ENCODE data around the gene SLC22A2. TPM values are rescaled to one million over a fixed set of nuclear protein-coding genes. Genes with fewer than 3 reads are reported as not detected.

The SLC22A2 gene
- polyA plus RNA-seq, 1 experiment, result not detected

- CTCF ChIA-PET, result no interaction called here
Measured at GRCh38 chr6:160252073-160252813, 6.4 kb downstream of the SLC22A2 start.

GRCh38 chr6:160249671-160250070 is 8.9 kb downstream of the SLC22A2 start:
- Histone ChIP-seq H3K4me3 (ENCODE audit: low read depth, low read length) (no peak overlapping the region), H3K27me3 (ENCODE audit: control insufficient read depth, insufficient read depth, low read length) (no peaks in the 10 kb centered on the region), H3K36me3 (ENCODE audit: control insufficient read depth, insufficient read depth, low read length) (no peaks in the 10 kb centered on the region)
- no peak for DNase-seq (ENCODE audit: low read depth)
- ChIA-PET CTCF (interaction anchor here (0.5 to 1.0 kb wide), 2 partner anchors 111 to 208 kb away, joined by 3 to 4 read pairs; no protein-coding TSS in a partner anchor), POLR2A (no interaction called here)
- no peak for TF ChIP-seq CTCF (IDR thresholded peaks at IDR 0.05; ENCODE audit: insufficient read depth, low read depth, low read length)

More at GRCh38 chr6:160252073-160252813, 6.4 kb downstream of the SLC22A2 start:
- Histone ChIP-seq H3K4me3 (ENCODE audit: low read depth, low read length) (no peak overlapping the region), H3K36me3 (ENCODE audit: control insufficient read depth, insufficient read depth, low read length) (no peaks in the 10 kb centered on the region), H3K27me3 (ENCODE audit: control insufficient read depth, insufficient read depth, low read length) (no peaks in the 10 kb centered on the region)
- no peak for DNase-seq (ENCODE audit: low read depth)
- no peak for TF ChIP-seq CTCF (IDR thresholded peaks at IDR 0.05; ENCODE audit: insufficient read depth, low read depth, low read length)
- POLR2A ChIA-PET, result no interaction called here

GRCh38 chr6:160248538-160248937 is 10.1 kb downstream of the SLC22A2 start:
- no peak for TF ChIP-seq CTCF (IDR thresholded peaks at IDR 0.05; ENCODE audit: insufficient read depth, low read depth, low read length)
- no peak for DNase-seq (ENCODE audit: low read depth)
- ChIA-PET POLR2A (no interaction called here), CTCF (no interaction called here)
- H3K36me3 ChIP-seq (ENCODE audit: control insufficient read depth, insufficient read depth, low read length), result no peaks in the 10 kb centered on the region
- no peak overlapping the region for H3K4me3 ChIP-seq (ENCODE audit: low read depth, low read length)
- H3K27me3 ChIP-seq (ENCODE audit: control insufficient read depth, insufficient read depth, low read length), result no peaks in the 10 kb centered on the region

- H3K36me3 ChIP-seq (ENCODE audit: control insufficient read depth, insufficient read depth, low read length), result no peaks in the 10 kb centered on the region
- POLR2A ChIA-PET, result no interaction called here
- CTCF ChIA-PET, result no interaction called here
- no peaks in the 10 kb centered on the region for H3K27me3 ChIP-seq (ENCODE audit: control insufficient read depth, insufficient read depth, low read length)
- DNase-seq (ENCODE audit: low read depth), result no peak
- no peak overlapping the region for H3K4me3 ChIP-seq (ENCODE audit: low read depth, low read length)
- TF ChIP-seq CTCF (IDR thresholded peaks at IDR 0.05; ENCODE audit: insufficient read depth, low read depth, low read length), result no peak
Measured at GRCh38 chr6:160247457-160247883, 11.2 kb downstream of the SLC22A2 start.

GRCh38 chr6:160240691-160241084 is 17.9 kb downstream of the SLC22A2 start:
- Histone ChIP-seq H3K27me3 (ENCODE audit: control insufficient read depth, insufficient read depth, low read length) (no peaks in the 10 kb centered on the region), H3K36me3 (ENCODE audit: control insufficient read depth, insufficient read depth, low read length) (no peaks in the 10 kb centered on the region), H3K4me3 (ENCODE audit: low read depth, low read length) (no peak overlapping the region)
- no peak for DNase-seq (ENCODE audit: low read depth)
- POLR2A ChIA-PET, result no interaction called here
- no peak for TF ChIP-seq CTCF (IDR thresholded peaks at IDR 0.05; ENCODE audit: insufficient read depth, low read depth, low read length)
- CTCF ChIA-PET, result no interaction called here

Measured in BJ (cell line).